K562 (cell line): ENCODE measurements around the gene METTL14. TPM values are rescaled to one million over a fixed set of nuclear protein-coding genes. Genes with fewer than 3 reads are reported as not detected.

ENCODE experiments used
- AFF4 ChIP-seq: sonication (generic); formaldehyde crosslinking; IDR thresholded peaks from 2 replicates; pipeline ENCODE4 v1.8.0; 2023; ENCODE audit warnings: mild to moderate bottlenecking, missing genetic modification reagents
- CCAR2 ChIP-seq: fragments of 200-400 bp; formaldehyde crosslinking; IDR thresholded peaks from 2 replicates; pipeline ENCODE4 v1.6.1; 2017; ENCODE audit warnings: mild to moderate bottlenecking, low read depth, low read length
- CHD4 ChIP-seq: fragments of 200-600 bp; sonication (generic); IDR thresholded peaks from 3 replicates; pipeline ENCODE4 v1.6.1; 2012; ENCODE audit warnings: low read depth, mild to moderate bottlenecking, mixed read lengths, low read length, inconsistent platforms; ENCODE audit not compliant: insufficient read depth, insufficient replicate concordance, poor library complexity, severe bottlenecking
- ETS1 ChIP-seq: conservative IDR thresholded peaks from 2 replicates; pipeline ENCODE4 v1.6.1; 2011; ENCODE audit warnings: low read depth, mild to moderate bottlenecking, low read length; ENCODE audit not compliant: control insufficient read depth
- FOXK1 ChIP-seq: sonication (generic); formaldehyde crosslinking; IDR thresholded peaks from 2 replicates; pipeline ENCODE4 v1.8.0; 2022; ENCODE audit warnings: missing genetic modification reagents, mild to moderate bottlenecking, borderline replicate concordance
- FUS ChIP-seq: fragments of 200-400 bp; formaldehyde crosslinking; optimal IDR thresholded peaks from 2 replicates; pipeline ENCODE3; 2017; ENCODE audit warnings: low read depth, low read length
- NBN ChIP-seq: fragments of 450-650 bp; IDR thresholded peaks from 2 replicates; pipeline ENCODE4 v1.6.1; 2016; ENCODE audit warnings: low read depth, mild to moderate bottlenecking
- SIN3A ChIP-seq, 2 experiments: fragments of 150-350 bp in 1 of 2; IDR thresholded peaks; 2 replicates each; pipeline ENCODE4 v1.6.1; 2011 to 2016; ENCODE audit warnings: borderline replicate concordance in 2 of 2, low read depth in 2 of 2, low read length in 2 of 2, mild to moderate bottlenecking in 2 of 2, moderate library complexity in 2 of 2; ENCODE audit not compliant: control insufficient read depth in 1 of 2
- SIN3B ChIP-seq: fragments of 450-650 bp; IDR thresholded peaks from 2 replicates; pipeline ENCODE4 v1.6.1; 2017; ENCODE audit warnings: low read depth, mild to moderate bottlenecking, moderate library complexity
- ZC3H11A ChIP-seq: IDR thresholded peaks from 2 replicates; pipeline ENCODE4 v1.6.1; 2012; ENCODE audit warnings: low read depth, low read length, improper control_type of control experiment
- ZNF263 ChIP-seq: sonication (generic); formaldehyde crosslinking; IDR thresholded peaks from 2 replicates; pipeline ENCODE4 v1.8.0; 2022; ENCODE audit warnings: mild to moderate bottlenecking, missing genetic modification reagents, borderline replicate concordance
- polyA plus RNA-seq, 8 experiments: library from polyadenylated mRNA; depleted of rRNA in 4 of 8; stranded (reverse) in 5 of 8; unstranded in 3 of 8; fragments of >200 nt; fragmentation: Nextera tagmentation in 2 of 8; fragmentation: Illumina TruSeq in 1 of 8; extraction: Ambion mirVana in 2 of 8; extraction: Trizol in 1 of 8; gene quantifications; 2 replicates each; pipeline versions ENCODE4 v1.2.1 to v1.2.3, GENCODE V29; 2011 to 2014; ENCODE audit warnings: inconsistent platforms in 1 of 8, missing spikeins in 1 of 8
- total RNA-seq, 7 experiments: library from RNA; depleted of rRNA in 6 of 7; stranded (reverse); fragments of >200 nt in 6 of 7; fragmentation: Illumina TruSeq in 2 of 7; extraction: Trizol in 2 of 7; gene quantifications; 2 replicates each; pipeline versions ENCODE4 v1.2.1 to v1.2.3, GENCODE V29; 2011 to 2021; ENCODE audit warnings: low replicate concordance in 1 of 7
- TF ChIP-seq, protein P1 (sequence below), 2 experiments: fragments of 450-650 bp in 1 of 2; sonication (generic) in 1 of 2; formaldehyde crosslinking; conservative IDR thresholded peaks; 2 replicates each; pipeline versions ENCODE4 v1.4.0 to v1.8.1; 2020 to 2022; ENCODE audit warnings: mild to moderate bottlenecking in 1 of 2, missing genetic modification reagents in 1 of 2

The METTL14 gene
- total and polyA plus RNA-seq, 9 of the 15 experiments (the other 6 are each of a cell fraction or from before 2014, with no cell fraction given), result 16.7 to 42.4 (median 27.7) TPM

- TF ChIP-seq, protein P1, sequence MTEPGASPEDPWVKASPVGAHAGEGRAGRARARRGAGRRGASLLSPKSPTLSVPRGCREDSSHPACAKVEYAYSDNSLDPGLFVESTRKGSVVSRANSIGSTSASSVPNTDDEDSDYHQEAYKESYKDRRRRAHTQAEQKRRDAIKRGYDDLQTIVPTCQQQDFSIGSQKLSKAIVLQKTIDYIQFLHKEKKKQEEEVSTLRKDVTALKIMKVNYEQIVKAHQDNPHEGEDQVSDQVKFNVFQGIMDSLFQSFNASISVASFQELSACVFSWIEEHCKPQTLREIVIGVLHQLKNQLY (CRISPR knock-in tag; conservative IDR thresholded peaks at IDR 0.05), result no peak
- TF ChIP-seq CHD4, result no peak
- TF ChIP-seq CCAR2, result no peak
- TF ChIP-seq NBN, result no peak
- no peak for TF ChIP-seq FOXK1 (CRISPR knock-in tag)
- no peak for TF ChIP-seq SIN3A (IDR thresholded peaks at IDR 0.05; ENCODE audit: borderline replicate concordance in 2 of 2, control insufficient read depth in 1 of 2, low read depth in 2 of 2, low read length in 2 of 2)
- no peak for TF ChIP-seq ETS1
- no peak for TF ChIP-seq SIN3B
- no peak for TF ChIP-seq AFF4 (CRISPR knock-in tag)
- no peak for TF ChIP-seq FUS
- no peak for TF ChIP-seq ZNF263 (CRISPR knock-in tag)
- no peak for TF ChIP-seq ZC3H11A
Measured at GRCh38 chr4:118742050-118742449, 56.9 kb downstream of the METTL14 start (continued).
